ENCODE data around the gene MPC1L.

Gene MPC1L

DNA sequence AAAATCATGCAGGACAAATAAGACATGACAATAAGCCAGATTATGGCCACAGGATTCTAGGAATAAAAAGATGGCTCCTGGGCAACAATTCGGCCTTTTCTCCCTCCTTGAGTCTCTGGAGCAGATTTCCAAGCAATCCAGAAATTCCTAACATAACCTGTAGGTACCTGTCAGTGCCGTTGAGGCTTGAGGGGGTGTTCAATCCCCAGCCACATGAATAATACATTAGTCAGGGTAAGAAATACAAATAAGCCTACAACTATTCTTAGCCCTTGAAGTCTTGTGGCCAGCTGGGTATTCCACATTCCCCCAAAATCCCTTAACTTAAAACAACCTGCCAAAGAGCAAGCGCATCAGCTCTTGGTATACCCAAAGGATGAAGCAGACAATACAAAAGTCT is 14.5 kb downstream of the MPC1L start:
- Histone ChIP-seq H3K36me3 (ENCODE audit: control insufficient read depth, insufficient read depth, low read length) (no peaks in the 10 kb centered on the region), H3K9ac (ENCODE audit: low read length) (no peak overlapping the region), H3K27me3 (ENCODE audit: insufficient read depth, low read length, poor library complexity) (no peaks in the 10 kb centered on the region), H2AK5ac (ENCODE audit: low read length) (no peak overlapping the region), H3K4me1 (ENCODE audit: control insufficient read depth, low read depth, low read length) (no peaks in the 10 kb centered on the region), H3K79me2 (ENCODE audit: control insufficient read depth, insufficient read depth, low read length) (no peaks in the 10 kb centered on the region), H3K4ac (ENCODE audit: low read depth, low read length) (no peak overlapping the region), H3K4me3 (ENCODE audit: low read length) (no peak overlapping the region), H3K23ac (ENCODE audit: low read length) (no peak overlapping the region), H3K79me1 (ENCODE audit: low read length) (no peaks in the 10 kb centered on the region), H4K5ac (ENCODE audit: low read length) (no peak overlapping the region), H2BK5ac (ENCODE audit: low read length) (no peak overlapping the region), H2BK15ac (replicated peaks; ENCODE audit: low read depth) (no peak overlapping the region), H3K18ac (ENCODE audit: low read length) (no peak overlapping the region), H3K27ac (ENCODE audit: low read depth, low read length) (no peak overlapping the region), H3K4me2 (ENCODE audit: low read length) (no peak overlapping the region), H3K56ac (ENCODE audit: low read length) (no peak overlapping the region), H2BK120ac (ENCODE audit: low read depth, low read length) (no peak overlapping the region), H4K8ac (ENCODE audit: low read depth, low read length) (no peak overlapping the region)
- DNase-seq = no peak
- WGBS (ENCODE audit: extremely low coverage, insufficient coverage, low lambda C conversion rate) = no CpG with 5 or more reads among the region's 3 CpGs

DNA sequence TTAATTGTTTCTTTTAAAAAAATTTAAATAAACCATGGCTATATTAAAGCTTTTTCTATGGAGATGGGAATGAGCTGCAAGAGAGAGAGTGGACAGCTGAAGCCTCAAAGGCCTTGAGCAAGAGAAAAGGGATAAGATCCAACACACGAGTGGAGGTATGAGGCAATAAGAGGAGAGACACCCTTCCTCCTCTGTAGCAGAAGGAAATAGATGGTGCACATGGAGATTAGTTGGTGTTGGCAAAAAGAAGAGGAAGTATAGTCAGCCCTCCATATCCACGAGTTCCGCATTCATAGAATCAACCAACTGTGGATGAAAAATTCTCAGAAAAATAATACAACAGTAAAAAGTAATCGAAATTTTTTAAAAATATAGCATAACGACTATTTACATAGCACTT is 20.9 kb downstream of the MPC1L start:
- no peak overlapping the region for H3K27ac ChIP-seq (ENCODE audit: low read depth, low read length)
- H3K4me1 ChIP-seq (ENCODE audit: control insufficient read depth, low read depth, low read length) = no peaks in the 10 kb centered on the region
- H3K36me3 ChIP-seq (ENCODE audit: control insufficient read depth, insufficient read depth, low read length) = no peaks in the 10 kb centered on the region
- WGBS (ENCODE audit: extremely low coverage, insufficient coverage, low lambda C conversion rate) = no CpG with 5 or more reads among the region's 5 CpGs
- peaks cover 2% of the 10 kb centered on the region for H3K79me1 ChIP-seq (ENCODE audit: low read length)
- no peak overlapping the region for H4K5ac ChIP-seq (ENCODE audit: low read length)
- H3K9ac ChIP-seq (ENCODE audit: low read length) = no peak overlapping the region
- no peak for DNase-seq
- H3K18ac ChIP-seq (ENCODE audit: low read length) = no peak overlapping the region
- no peak overlapping the region for H2AK5ac ChIP-seq (ENCODE audit: low read length)
- no peak overlapping the region for H2BK15ac ChIP-seq (replicated peaks; ENCODE audit: low read depth)
- no peak overlapping the region for H3K56ac ChIP-seq (ENCODE audit: low read length)
- H3K27me3 ChIP-seq (ENCODE audit: insufficient read depth, low read length, poor library complexity) = no peaks in the 10 kb centered on the region
- H3K4me3 ChIP-seq (ENCODE audit: low read length) = no peak overlapping the region
- H3K4me2 ChIP-seq (ENCODE audit: low read length) = no peak overlapping the region
- no peak overlapping the region for H3K4ac ChIP-seq (ENCODE audit: low read depth, low read length)
- no peak overlapping the region for H4K8ac ChIP-seq (ENCODE audit: low read depth, low read length)
- no peak overlapping the region for H2BK5ac ChIP-seq (ENCODE audit: low read length)
- no peak overlapping the region for H3K23ac ChIP-seq (ENCODE audit: low read length)
- peaks cover 10% of the 10 kb centered on the region for H3K79me2 ChIP-seq (ENCODE audit: control insufficient read depth, insufficient read depth, low read length)
- no peak overlapping the region for H2BK120ac ChIP-seq (ENCODE audit: low read depth, low read length)

DNA sequence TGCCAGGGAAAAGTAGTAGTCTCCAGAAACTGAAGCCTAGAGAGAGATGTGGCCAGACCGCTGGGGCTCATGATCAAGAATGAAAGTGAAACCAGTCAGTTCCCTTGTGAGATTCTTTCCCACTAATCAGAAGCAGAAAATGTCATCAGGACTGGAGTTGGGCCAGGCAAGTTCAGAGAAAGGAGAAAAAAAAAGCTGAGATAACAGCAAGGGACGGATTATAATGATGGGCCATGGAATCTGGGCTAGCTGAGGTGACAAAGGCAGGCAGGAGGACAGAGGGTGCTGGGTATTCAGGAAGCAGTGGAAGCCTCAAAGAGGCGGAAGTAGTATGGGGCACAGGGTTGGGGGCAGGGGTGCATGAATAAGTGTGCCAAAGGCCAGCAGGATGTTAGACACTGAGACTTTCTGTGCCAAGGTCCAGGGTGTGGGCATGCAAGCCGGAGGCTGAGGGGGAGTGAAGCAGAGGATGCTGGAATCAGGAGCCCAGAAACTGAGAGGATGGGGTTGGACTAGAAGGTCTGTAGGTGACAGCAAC is 21.7 kb downstream of the MPC1L start:
- H3K56ac ChIP-seq (ENCODE audit: low read length) = no peak overlapping the region
- no peak overlapping the region for H4K8ac ChIP-seq (ENCODE audit: low read depth, low read length)
- H3K4me3 ChIP-seq (ENCODE audit: low read length) = no peak overlapping the region
- no peak overlapping the region for H3K4me2 ChIP-seq (ENCODE audit: low read length)
- H3K27ac ChIP-seq (ENCODE audit: low read depth, low read length) = no peak overlapping the region
- no peak overlapping the region for H2BK5ac ChIP-seq (ENCODE audit: low read length)
- peaks cover 2% of the 10 kb centered on the region for H3K79me1 ChIP-seq (ENCODE audit: low read length)
- H3K27me3 ChIP-seq (ENCODE audit: insufficient read depth, low read length, poor library complexity) = no peaks in the 10 kb centered on the region
- H3K79me2 ChIP-seq (ENCODE audit: control insufficient read depth, insufficient read depth, low read length) = peaks cover 10% of the 10 kb centered on the region
- H3K36me3 ChIP-seq (ENCODE audit: control insufficient read depth, insufficient read depth, low read length) = no peaks in the 10 kb centered on the region
- no peak overlapping the region for H2BK15ac ChIP-seq (replicated peaks; ENCODE audit: low read depth)
- no peak overlapping the region for H2AK5ac ChIP-seq (ENCODE audit: low read length)
- H3K18ac ChIP-seq (ENCODE audit: low read length) = no peak overlapping the region
- H3K4me1 ChIP-seq (ENCODE audit: control insufficient read depth, low read depth, low read length) = no peaks in the 10 kb centered on the region
- no peak overlapping the region for H4K5ac ChIP-seq (ENCODE audit: low read length)
- H3K4ac ChIP-seq (ENCODE audit: low read depth, low read length) = no peak overlapping the region
- H2BK120ac ChIP-seq (ENCODE audit: low read depth, low read length) = no peak overlapping the region
- peak; percentile 6 for DNase-seq
- H3K23ac ChIP-seq (ENCODE audit: low read length) = no peak overlapping the region
- WGBS (ENCODE audit: extremely low coverage, insufficient coverage, low lambda C conversion rate) = no CpG with 5 or more reads among the region's 4 CpGs
- H3K9ac ChIP-seq (ENCODE audit: low read length) = no peak overlapping the region

DNA sequence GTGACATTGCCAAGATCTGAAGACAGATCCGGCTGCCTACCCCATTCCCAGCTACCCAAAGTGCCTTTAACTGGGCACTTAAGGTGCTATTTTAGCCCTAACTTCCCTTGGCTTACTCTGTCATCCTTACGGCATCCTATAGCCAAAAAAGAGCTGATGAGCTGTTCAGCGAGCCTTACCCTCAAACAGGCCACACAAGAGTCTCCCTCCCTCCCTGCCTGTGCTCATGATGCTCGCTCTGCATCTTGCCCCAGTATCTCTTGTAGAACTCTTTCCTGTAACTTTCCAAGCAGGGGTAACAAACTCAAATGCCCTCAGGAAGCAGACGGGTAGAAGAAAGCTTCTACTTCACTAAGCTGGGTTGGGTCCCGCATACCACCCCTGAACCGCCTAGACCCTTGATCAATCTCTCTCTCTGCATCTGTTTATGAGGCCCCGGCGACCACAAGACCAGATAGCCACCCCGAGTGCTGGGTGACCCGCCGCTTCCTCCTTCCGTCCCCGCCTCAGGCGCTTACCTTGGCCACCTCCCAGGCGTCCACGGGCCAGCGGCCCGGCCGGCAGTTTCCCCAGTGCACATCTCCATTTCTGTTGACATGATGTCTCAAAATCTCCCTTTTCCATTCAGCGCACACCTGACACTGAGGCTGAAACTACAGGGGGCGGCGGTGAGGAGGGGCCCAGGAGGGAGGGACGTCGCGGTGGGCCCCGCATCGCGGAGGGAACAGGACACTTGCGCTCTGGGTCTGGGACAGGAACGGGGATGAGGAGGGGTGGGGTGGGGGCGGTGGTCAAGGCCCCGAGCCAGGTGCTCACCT is 23.5 kb downstream of the MPC1L start:
- no peaks in the 10 kb centered on the region for H3K27me3 ChIP-seq (ENCODE audit: insufficient read depth, low read length, poor library complexity)
- H4K5ac ChIP-seq (ENCODE audit: low read length) = no peak overlapping the region
- H2AK5ac ChIP-seq (ENCODE audit: low read length) = no peak overlapping the region
- H3K4me3 ChIP-seq (ENCODE audit: low read length) = peak overlapping the region; percentile 66
- H3K4me1 ChIP-seq (ENCODE audit: control insufficient read depth, low read depth, low read length) = no peaks in the 10 kb centered on the region
- H3K23ac ChIP-seq (ENCODE audit: low read length) = no peak overlapping the region
- no peak overlapping the region for H3K4ac ChIP-seq (ENCODE audit: low read depth, low read length)
- peaks cover 2% of the 10 kb centered on the region for H3K79me1 ChIP-seq (ENCODE audit: low read length)
- H2BK5ac ChIP-seq (ENCODE audit: low read length) = no peak overlapping the region
- H3K4me2 ChIP-seq (ENCODE audit: low read length) = peak overlapping the region; percentile 68
- H3K56ac ChIP-seq (ENCODE audit: low read length) = peak overlapping the region; percentile 91
- H3K79me2 ChIP-seq (ENCODE audit: control insufficient read depth, insufficient read depth, low read length) = peaks cover 10% of the 10 kb centered on the region
- H4K8ac ChIP-seq (ENCODE audit: low read depth, low read length) = no peak overlapping the region
- peak; percentile 25 for DNase-seq
- no peak overlapping the region for H2BK120ac ChIP-seq (ENCODE audit: low read depth, low read length)
- WGBS (ENCODE audit: extremely low coverage, insufficient coverage, low lambda C conversion rate) = no CpG with 5 or more reads among the region's 33 CpGs
- H3K36me3 ChIP-seq (ENCODE audit: control insufficient read depth, insufficient read depth, low read length) = no peaks in the 10 kb centered on the region
- H3K18ac ChIP-seq (ENCODE audit: low read length) = no peak overlapping the region
- H3K27ac ChIP-seq (ENCODE audit: low read depth, low read length) = no peak overlapping the region
- H2BK15ac ChIP-seq (replicated peaks; ENCODE audit: low read depth) = no peak overlapping the region
- H3K9ac ChIP-seq (ENCODE audit: low read length) = peak overlapping the region; percentile 73

DNA sequence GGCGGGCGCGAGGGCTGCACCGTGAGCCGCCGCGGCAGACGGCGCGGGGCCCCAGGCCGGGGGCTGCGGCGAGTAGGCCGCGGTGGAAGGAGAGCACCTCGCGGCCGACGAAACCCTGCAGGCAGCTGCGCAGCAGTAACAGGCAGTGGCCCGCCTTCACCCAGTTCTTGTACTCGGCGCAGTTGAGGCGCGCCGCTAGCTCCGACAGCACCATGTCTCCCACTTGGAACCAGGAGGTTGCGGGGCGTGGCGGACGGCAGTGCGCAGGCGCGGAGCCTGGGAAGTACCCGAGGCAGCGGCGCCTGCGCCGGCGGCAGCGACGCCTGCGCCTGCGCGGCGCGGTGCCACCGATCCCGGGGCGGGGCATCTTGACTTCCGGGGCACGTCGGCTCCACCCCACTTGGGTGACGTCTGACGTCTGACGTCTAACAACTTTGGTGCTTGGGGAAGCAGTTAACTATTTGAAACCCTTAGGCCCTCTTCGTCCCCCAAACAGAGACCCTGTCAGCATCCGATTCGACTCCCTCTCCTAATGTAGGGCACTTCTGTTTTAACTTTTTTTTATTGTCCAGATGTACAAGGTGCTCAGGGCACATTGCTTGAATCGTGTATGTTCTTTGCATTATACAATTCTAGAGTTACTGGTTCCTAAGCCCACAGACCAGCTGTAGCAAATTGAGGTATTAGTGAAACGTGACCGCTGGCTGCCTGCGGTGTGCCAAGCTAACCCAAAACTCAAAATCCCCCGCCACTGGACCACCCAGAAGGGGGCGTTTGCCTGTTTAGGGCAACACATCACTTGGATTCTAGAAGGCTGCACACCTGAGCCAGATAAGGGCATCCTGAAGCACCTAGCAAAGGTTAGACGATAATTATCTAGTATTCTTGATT is 24.3 kb downstream of the MPC1L start, which contains the start of gene CXorf38:
Gene CXorf38 (minus strand): TSS at position 255 of the 891 bp plus-strand sequence. CDS start 41 bp downstream, at position 214.
- no CpG with 5 or more reads among the region's 66 CpGs for WGBS (ENCODE audit: extremely low coverage, insufficient coverage, low lambda C conversion rate)
- H2BK15ac ChIP-seq (replicated peaks; ENCODE audit: low read depth) = no peak within 1 kb of the TSS

More for the DNA sequence above, 24.3 kb downstream of the MPC1L start, which contains the start of gene CXorf38:
- Histone ChIP-seq H2BK120ac (ENCODE audit: low read depth, low read length) (no peak within 1 kb of the TSS), H3K79me1 (ENCODE audit: low read length) (peaks cover 2% of the 10 kb centered on the region), H3K27me3 (ENCODE audit: insufficient read depth, low read length, poor library complexity) (no peaks in the 10 kb centered on the region), H3K4ac (ENCODE audit: low read depth, low read length) (no peak within 1 kb of the TSS), H4K8ac (ENCODE audit: low read depth, low read length) (no peak within 1 kb of the TSS), H3K9ac (ENCODE audit: low read length) (peak within 1 kb of the TSS; percentile 73), H3K27ac (ENCODE audit: low read depth, low read length) (no peak within 1 kb of the TSS), H3K36me3 (ENCODE audit: control insufficient read depth, insufficient read depth, low read length) (no peaks in the 10 kb centered on the region), H3K4me3 (ENCODE audit: low read length) (peak within 1 kb of the TSS; percentile 66), H3K56ac (ENCODE audit: low read length) (peak within 1 kb of the TSS; percentile 91), H3K4me1 (ENCODE audit: control insufficient read depth, low read depth, low read length) (no peaks in the 10 kb centered on the region), H2AK5ac (ENCODE audit: low read length) (no peak within 1 kb of the TSS), H2BK5ac (ENCODE audit: low read length) (no peak within 1 kb of the TSS), H3K79me2 (ENCODE audit: control insufficient read depth, insufficient read depth, low read length) (peaks cover 10% of the 10 kb centered on the region), H4K5ac (ENCODE audit: low read length) (no peak within 1 kb of the TSS), H3K4me2 (ENCODE audit: low read length) (peak within 1 kb of the TSS; percentile 68), H3K23ac (ENCODE audit: low read length) (no peak within 1 kb of the TSS), H3K18ac (ENCODE audit: low read length) (no peak within 1 kb of the TSS)
- peak; percentile 93 for DNase-seq
